KBM-7 (cell line): Measurements from ENCODE around the gene PARVA.
"Not testable (repeated sequence)": the region's sequence is repeated elsewhere in the genome, so short reads cannot be mapped to it uniquely, and the experiment has no call there.

Experiments
- DNase-seq: peaks from one replicate; pipeline ENCODE4 v3.0.0-alpha.2; 2015
- in situ Hi-C: fragments of 300-500 bp; cut with MboI; formaldehyde crosslinking; loops from 2 replicates; pipeline ENCODE4 v1.14.3; 2020; ENCODE audit warnings: low sequenced_read_pairs, low pct_unique_long_range_greater_than_20kb, mixed read lengths

The PARVA gene

GRCh38 chr11:12516387-12517105, 139.2 kb downstream of the PARVA start:
- in situ Hi-C loops, result no loop called here
- DNase-seq, result no peak

- in situ Hi-C loops, result no loop called here
- DNase-seq, result no peak
These were observed 139.9 kb downstream of the PARVA start for GRCh38 chr11:12517306-12517705.

GRCh38 chr11:12517741-12518140, 140.4 kb downstream of the PARVA start:
- DNase-seq, result no peak
- in situ Hi-C loops, result no loop called here

GRCh38 chr11:12518606-12519385, 141.4 kb downstream of the PARVA start:
- in situ Hi-C loops, result no loop called here
- DNase-seq, result no peak

GRCh38 chr11:12520054-12520453, 142.7 kb downstream of the PARVA start:
- DNase-seq, result no peak
- in situ Hi-C loops, result no loop called here

GRCh38 chr11:12520576-12520975, 143.2 kb downstream of the PARVA start:
- in situ Hi-C loops, DNase-seq: not testable (repeated sequence)

GRCh38 chr11:12523180-12523924, 146.0 kb downstream of the PARVA start:
- in situ Hi-C loops, result no loop called here
- no peak for DNase-seq

- in situ Hi-C loops, result no loop called here
- no peak for DNase-seq
These were observed 147.5 kb downstream of the PARVA start for GRCh38 chr11:12524865-12525264.

- DNase-seq, result no peak
- in situ Hi-C loops, result no loop called here
These were observed 148.2 kb downstream of the PARVA start for GRCh38 chr11:12525466-12526055.

- in situ Hi-C loops, result no loop called here
- DNase-seq, result no peak
These were observed 149.4 kb downstream of the PARVA start for GRCh38 chr11:12526789-12527188.

GRCh38 chr11:12528487-12528886, 151.1 kb downstream of the PARVA start:
- in situ Hi-C loops, result no loop called here
- DNase-seq, result no peak

- no peak for DNase-seq
- in situ Hi-C loops, result no loop called here
These were observed 151.7 kb downstream of the PARVA start for GRCh38 chr11:12529041-12529440.

- no peak for DNase-seq
- in situ Hi-C loops, result no loop called here
These were observed 152.4 kb downstream of the PARVA start for GRCh38 chr11:12529793-12530192.

- DNase-seq, result no peak
- in situ Hi-C loops, result no loop called here
These were observed 153.6 kb downstream of the PARVA start for GRCh38 chr11:12531020-12531419.

GRCh38 chr11:12531681-12532080, 154.3 kb downstream of the PARVA start:
- DNase-seq, result no peak
- in situ Hi-C loops, result no loop called here

- in situ Hi-C loops, result no loop called here
- no peak for DNase-seq
These were observed 155.2 kb downstream of the PARVA start for GRCh38 chr11:12532580-12532979.

- no peak for DNase-seq
- in situ Hi-C loops, result no loop called here
These were observed 157.2 kb downstream of the PARVA start for GRCh38 chr11:12534549-12534948.

- in situ Hi-C loops, result no loop called here
- no peak for DNase-seq
These were observed 157.9 kb downstream of the PARVA start for GRCh38 chr11:12535321-12535720.

- DNase-seq, result no peak
- in situ Hi-C loops, result no loop called here
These were observed 159.2 kb downstream of the PARVA start for GRCh38 chr11:12536566-12536965.
